Effector CD4-positive, alpha-beta T cell (primary cell): ENCODE data around the gene ASB14.
A peak's percentile ranks its signal among the peaks of the same experiment; 100 is the strongest.

Source experiments
- DNase-seq: peaks from one replicate; pipeline ENCODE4 v3.0.0-alpha.2; 2020

ASB14 gene

GRCh38 chr3:57257678-57258077 lies 34.8 kb downstream of the ASB14 start:
- DNase-seq, result no peak

DNA sequence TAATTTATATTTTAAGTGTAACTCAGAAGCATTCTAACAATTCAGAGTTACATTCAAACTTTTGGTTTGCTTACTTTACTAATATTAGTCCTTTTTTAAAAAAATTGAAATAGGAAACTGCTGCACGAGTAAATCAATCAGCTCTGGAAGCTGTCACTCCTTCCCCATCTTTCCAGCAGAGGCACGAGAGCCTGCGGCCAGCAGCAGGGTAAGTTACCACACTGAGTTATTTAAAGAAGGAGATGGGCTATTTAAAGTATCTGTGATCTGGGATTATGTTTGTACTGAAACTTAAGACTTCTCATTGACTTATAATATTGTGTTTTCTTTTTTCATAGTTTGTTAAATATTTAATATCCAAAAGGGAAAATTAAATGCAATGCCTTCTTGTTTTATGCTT lies 35.6 kb downstream of the ASB14 start:
- no peak for DNase-seq

DNA sequence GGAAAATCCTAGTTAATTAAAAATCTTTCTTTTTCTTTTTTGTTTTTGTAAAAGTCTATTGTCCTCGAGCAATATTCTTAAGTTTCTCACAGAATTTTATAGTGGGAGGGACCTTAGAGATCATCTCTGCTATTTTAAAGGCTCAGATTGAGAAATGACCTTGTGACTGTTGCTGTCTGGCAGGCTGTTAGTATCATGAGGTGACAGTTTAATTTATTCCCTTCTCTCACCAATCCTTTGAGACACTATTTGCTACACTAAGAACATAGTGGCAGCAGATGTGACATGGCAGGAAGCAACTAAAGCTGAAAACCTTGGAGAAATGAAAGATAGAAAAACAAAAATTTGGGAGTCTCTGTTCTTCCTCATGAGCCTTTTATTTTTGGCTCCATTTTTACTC lies 40.1 kb downstream of the ASB14 start:
- no peak for DNase-seq

DNA sequence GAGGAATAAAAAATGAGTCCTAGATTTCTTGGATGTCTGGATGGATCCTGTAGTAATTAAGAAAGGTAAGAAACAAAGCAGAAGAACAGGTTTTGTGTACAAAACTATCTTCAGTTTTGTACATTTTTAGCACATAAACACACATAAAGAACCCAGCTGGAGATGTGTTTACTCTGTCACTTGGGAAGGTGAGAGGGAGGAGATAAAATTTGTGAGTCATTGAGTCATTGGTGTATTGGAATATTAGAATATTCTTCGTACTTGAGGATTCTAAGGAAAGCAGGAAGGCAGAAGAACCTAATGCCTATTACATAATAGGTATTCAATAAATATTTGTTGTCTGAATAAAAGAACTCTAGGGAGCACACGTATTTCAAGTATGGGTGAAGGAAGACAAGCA lies 47.5 kb downstream of the ASB14 start:
- no peak for DNase-seq

DNA sequence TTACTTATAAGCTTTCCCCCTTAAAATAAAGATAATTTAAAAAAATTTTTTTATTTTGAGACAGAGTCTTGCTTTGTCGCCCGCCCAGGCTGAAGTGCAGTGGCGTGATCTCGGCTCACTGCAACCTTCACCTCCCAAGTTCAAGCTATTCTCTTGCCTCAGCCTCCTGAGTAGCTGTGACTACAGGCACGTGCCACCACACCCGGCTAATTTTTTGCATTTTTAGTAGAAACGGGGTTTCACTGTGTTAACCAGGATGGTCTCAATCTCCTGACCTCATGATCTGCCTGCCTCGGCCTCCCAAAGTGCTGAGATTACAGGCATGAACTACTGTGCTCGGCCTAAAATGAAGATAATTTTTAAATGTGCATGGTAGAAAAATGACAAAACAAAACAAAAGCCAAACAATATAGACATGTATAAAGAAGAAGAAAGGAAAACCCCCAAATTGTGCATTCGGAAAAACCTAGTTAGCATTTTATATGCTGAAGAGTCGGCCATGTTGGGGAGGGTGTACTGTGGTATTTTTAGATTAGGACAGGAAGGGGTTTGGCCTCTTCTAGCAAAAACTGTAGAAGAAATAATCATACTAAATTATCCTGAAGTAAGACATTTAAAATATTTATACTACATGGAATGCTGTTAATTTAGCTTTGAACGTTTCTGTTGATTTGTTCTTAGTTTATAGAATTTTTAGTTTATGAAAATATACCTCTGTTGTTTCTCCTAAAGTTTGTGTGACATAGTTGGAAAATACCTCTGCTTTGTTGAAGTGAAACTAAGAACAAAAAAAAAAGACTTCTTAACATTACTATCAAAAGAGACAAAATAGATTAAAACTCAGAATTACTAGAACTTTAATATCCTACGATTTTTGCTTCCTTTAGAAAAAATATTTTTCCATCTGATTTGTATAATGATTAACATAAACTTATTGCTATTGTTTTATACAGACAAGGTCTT lies 57.6 kb downstream of the ASB14 start:
- DNase-seq, result no peak

GRCh38 chr3:57233799-57234198 lies 58.7 kb downstream of the ASB14 start:
- DNase-seq, result no peak

DNA sequence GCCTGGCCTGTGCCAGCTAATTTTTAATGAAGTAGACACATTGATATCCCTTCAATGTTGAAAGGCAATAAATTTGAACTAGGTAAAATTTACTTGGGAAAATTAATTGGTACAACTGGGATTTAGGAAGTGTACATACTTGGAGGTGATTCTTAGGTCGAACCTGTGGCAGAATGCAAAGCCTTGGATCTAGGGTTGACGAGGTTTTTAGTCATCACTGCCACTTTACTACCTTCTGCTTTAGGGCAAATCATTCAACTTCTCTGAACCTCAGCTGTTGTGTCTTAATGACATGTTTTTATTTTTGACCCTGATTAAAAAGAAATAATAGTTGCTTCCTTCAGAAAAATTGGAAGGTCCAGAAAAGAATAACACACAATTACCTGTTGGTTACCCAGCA lies 62.5 kb downstream of the ASB14 start:
- no peak for DNase-seq

DNA sequence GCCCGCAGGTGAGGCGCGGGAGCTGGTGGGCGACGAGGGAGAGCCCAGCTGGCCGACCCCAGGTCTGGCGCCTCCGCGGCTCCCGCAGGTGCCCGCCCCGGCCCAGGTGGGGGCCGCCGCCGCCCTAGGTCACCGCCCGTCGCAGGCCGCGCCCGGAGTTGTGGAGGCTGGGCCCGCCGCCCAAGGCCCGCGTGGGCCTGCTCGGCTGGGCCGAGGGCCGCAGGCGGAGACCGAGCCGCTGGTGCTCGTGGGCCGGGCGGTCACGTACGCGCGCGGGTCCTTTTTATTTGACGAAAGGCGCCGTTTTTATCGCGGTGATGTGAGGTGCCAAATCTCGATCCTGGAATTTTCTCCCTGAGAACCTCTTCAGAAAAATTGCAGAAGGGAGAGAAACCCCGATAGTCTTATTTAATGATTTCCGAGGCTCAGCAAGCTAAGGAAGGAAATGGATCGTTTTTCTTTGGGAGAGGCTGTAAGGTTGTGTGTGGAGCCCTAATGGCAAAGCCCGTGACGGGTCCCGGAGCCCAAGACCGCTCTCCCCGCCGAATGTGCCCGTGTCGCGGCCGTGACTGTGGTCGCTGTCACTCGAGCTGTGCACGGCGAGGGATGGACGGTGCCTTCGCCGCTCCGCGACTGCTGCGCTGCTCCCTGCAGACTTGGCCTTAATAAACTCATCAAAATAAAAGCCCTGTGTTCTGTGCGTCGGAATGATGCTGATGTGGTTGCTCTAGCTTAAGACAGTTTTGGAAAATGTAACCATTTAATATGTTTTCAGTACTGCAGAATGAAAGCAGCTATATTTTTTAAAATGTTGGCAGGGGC lies 64.3 kb downstream of the ASB14 start:
- DNase-seq, result peak; percentile 19

GRCh38 chr3:57227204-57227929 lies 65.1 kb downstream of the ASB14 start, which contains the start of gene APPL1:
Gene APPL1, plus strand, starts transcription at chr3:57227729. Its CDS starts 155 bp downstream, at chr3:57227884.
- peak; percentile 79 for DNase-seq

- no peak for DNase-seq
Observed at GRCh38 chr3:57226176-57226575, 66.3 kb downstream of the ASB14 start.

DNA sequence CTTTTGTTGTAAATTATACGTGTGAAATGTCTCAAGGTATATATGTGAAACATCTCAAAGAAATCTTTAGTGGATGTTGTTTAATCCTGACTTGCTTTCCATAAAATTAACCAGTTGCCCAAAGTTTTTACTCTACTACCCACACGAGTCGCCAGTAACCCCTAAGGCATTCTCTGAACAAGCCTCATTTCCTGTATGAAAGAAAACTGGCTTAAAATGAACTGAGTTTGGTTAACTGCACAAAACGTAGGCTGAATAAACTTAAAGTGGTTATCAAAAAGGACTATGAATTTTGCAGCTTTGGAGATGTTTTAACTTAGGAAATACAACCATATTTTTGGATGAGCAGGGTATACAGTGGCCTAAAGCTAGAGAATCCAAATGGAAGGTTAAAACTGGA lies 67.6 kb downstream of the ASB14 start:
- no peak for DNase-seq

DNA sequence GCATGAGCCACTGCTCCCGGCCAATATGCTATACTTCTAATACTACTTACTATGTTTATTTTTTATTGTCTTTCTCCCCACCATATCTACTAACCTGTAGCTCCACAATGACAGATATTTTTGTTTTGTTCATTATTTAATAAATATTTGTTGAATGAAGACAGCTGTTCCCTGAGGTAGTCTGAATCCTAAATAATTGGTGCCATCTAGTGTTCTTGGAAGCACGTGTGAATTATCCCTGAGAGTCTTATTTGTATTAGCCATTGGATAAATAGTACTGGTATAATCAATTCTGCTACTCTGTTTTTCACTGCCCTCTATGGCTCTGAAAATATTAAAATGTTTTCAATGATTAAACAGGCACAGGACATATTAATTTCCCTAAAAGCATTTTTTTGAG lies 70.6 kb downstream of the ASB14 start:
- no peak for DNase-seq
